ENCODE results near the gene CYTH2. TPM values are rescaled to one million over a fixed set of nuclear protein-coding genes. Genes with fewer than 3 reads are reported as not detected.

CYTH2 gene
- total RNA-seq, 1 experiment from 2014 or later = 103 TPM

- Histone ChIP-seq H3K18ac (ENCODE audit: insufficient read length, low read depth, low read length) (no peak overlapping the region), H4K20me1 (ENCODE audit: control insufficient read depth, insufficient read depth, insufficient read length) (no peaks in the 10 kb centered on the region), H3K79me1 (ENCODE audit: insufficient read depth, low read depth, low read length, poor library complexity, severe bottlenecking) (no peaks in the 10 kb centered on the region), H2AK5ac (ENCODE audit: insufficient read length, low read length) (no peak overlapping the region), H2BK20ac (ENCODE audit: low read depth, low read length, poor library complexity, severe bottlenecking) (no peak overlapping the region), H3K9me3 (ENCODE audit: control insufficient read depth, low read depth, low read length) (no peaks in the 10 kb centered on the region), H2BK15ac (ENCODE audit: low read depth, low read length) (no peak overlapping the region), H3K23me2 (ENCODE audit: insufficient read length, low read depth, low read length, poor library complexity, severe bottlenecking) (no peaks in the 10 kb centered on the region), H4K91ac (ENCODE audit: insufficient read length, low read depth, low read length) (no peak overlapping the region), H2AFZ (ENCODE audit: low read length) (no peak overlapping the region), H2BK120ac (ENCODE audit: low read depth, low read length, poor library complexity, severe bottlenecking) (no peak overlapping the region), H4K8ac (replicated peaks; ENCODE audit: insufficient read length, low read depth, low read length) (no peak overlapping the region), H2BK5ac (ENCODE audit: insufficient read length, low read length) (no peak overlapping the region), H2BK12ac (ENCODE audit: insufficient read length, low read depth, low read length) (no peak overlapping the region), H3K79me2 (ENCODE audit: insufficient read depth, low read length) (no peaks in the 10 kb centered on the region), H3K4me2 (ENCODE audit: insufficient read depth, insufficient read length, low read length) (no peak overlapping the region), H3K27ac (ENCODE audit: insufficient read length, low read depth, low read length) (no peak overlapping the region), H3K56ac (ENCODE audit: insufficient read length, low read depth, low read length) (no peak overlapping the region), H3K23ac (ENCODE audit: insufficient read length, low read depth, low read length) (no peak overlapping the region), H3K9ac (ENCODE audit: extremely low read depth, insufficient read length, low read length) (no peak overlapping the region), H3K14ac (ENCODE audit: insufficient read depth, low read length) (no peak overlapping the region), H3K4me1 (ENCODE audit: insufficient read depth, low read length) (no peaks in the 10 kb centered on the region), H3T11ph (ENCODE audit: low read length) (no peak overlapping the region), H3K4ac (ENCODE audit: low read depth, low read length) (no peak overlapping the region), H4K5ac (ENCODE audit: insufficient read length, low read depth, low read length) (no peak overlapping the region), H3K27me3 (ENCODE audit: insufficient read depth, low read length) (no peaks in the 10 kb centered on the region; the same call in 1 of the 2 replicates)
- no peak for DNase-seq
- Mint-ChIP-seq H3K4me3 (no peak overlapping the region), H3K9me3 (no peaks in the 10 kb centered on the region), H3K27ac (peak overlapping the region in 1 of 3 experiments; percentile 87; a peak in 1 of 7 replicates), H3K4me1 (peaks cover 3 to 12% of the 10 kb centered on the region in 2 experiments; a peak in 3 of 4 replicates), H3K36me3 (ENCODE audit: insufficient read depth in 1 of 3, low read depth in 3 of 3) (peaks cover 12 to 58% (median 40%) of the 10 kb centered on the region in 3 experiments), H3K27me3 (ENCODE audit: low read depth) (peaks cover 17% of the 10 kb centered on the region)
- no peak for TF ChIP-seq CTCF (conservative IDR thresholded peaks at IDR 0.05)
- no CpG with 5 or more reads among the region's 3 CpGs for WGBS (ENCODE audit: extremely low coverage, insufficient read length, low lambda C conversion rate)
Measured at GRCh38 chr19:48483301-48483700, 14.1 kb downstream of the CYTH2 start.
